ENCODE data around the gene RIPK1.
"Not testable (repeated sequence)": the region's sequence is repeated elsewhere in the genome, so short reads cannot be mapped to it uniquely, and the experiment has no call there.

RIPK1 gene

DNA sequence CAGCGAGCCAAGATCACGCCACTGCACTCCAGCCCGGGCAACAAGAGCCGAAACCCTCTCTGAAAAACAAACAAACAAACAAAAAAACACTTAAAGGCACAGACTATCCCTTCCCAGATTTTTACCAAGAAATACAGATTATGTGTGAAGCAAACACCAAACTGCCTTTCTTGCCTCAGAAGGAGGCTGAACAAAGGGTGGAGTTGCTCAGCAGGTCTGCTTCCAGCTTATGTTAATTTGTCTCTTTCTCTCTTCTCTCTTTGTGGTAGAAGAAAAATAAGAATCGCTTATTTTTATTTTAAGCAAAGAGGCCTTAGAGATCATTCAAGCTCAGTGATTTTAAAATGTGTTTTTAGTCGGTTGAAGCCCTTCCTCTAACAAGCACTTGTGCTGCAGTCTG, 74.9 kb downstream of the RIPK1 start:
- in situ Hi-C loops (cut with HindIII; ENCODE audit: low pct_ligation_motif_present, low sequenced_read_pairs), result no loop called here
- peaks cover 5% of the 10 kb centered on the region for H3K36me3 ChIP-seq (replicated peaks)

GRCh38 chr6:3144571-3144970, 76.3 kb downstream of the RIPK1 start:
- Histone ChIP-seq H3K27me3 (replicated peaks) (no peaks in the 10 kb centered on the region), H3K36me3 (replicated peaks) (peaks cover 5% of the 10 kb centered on the region), H3K4me3 (ENCODE audit: low read depth, low read length) (no peak overlapping the region), H3K27ac (no peak overlapping the region)
- in situ Hi-C loops (cut with HindIII; ENCODE audit: low pct_ligation_motif_present, low sequenced_read_pairs), result no loop called here
- no peak for DNase-seq
- TF ChIP-seq, protein P1, sequence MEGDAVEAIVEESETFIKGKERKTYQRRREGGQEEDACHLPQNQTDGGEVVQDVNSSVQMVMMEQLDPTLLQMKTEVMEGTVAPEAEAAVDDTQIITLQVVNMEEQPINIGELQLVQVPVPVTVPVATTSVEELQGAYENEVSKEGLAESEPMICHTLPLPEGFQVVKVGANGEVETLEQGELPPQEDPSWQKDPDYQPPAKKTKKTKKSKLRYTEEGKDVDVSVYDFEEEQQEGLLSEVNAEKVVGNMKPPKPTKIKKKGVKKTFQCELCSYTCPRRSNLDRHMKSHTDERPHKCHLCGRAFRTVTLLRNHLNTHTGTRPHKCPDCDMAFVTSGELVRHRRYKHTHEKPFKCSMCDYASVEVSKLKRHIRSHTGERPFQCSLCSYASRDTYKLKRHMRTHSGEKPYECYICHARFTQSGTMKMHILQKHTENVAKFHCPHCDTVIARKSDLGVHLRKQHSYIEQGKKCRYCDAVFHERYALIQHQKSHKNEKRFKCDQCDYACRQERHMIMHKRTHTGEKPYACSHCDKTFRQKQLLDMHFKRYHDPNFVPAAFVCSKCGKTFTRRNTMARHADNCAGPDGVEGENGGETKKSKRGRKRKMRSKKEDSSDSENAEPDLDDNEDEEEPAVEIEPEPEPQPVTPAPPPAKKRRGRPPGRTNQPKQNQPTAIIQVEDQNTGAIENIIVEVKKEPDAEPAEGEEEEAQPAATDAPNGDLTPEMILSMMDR (IDR thresholded peaks at IDR 0.05; ENCODE audit: low read depth, low read length, missing control alignments), result no peak

More for the DNA sequence above, 74.9 kb downstream of the RIPK1 start:
- DNase-seq, result no peak
- H3K27me3 ChIP-seq (replicated peaks), result no peaks in the 10 kb centered on the region
- H3K4me3 ChIP-seq (ENCODE audit: low read depth, low read length), result no peak overlapping the region
- TF ChIP-seq, protein P1 (IDR thresholded peaks at IDR 0.05; ENCODE audit: low read depth, low read length, missing control alignments), result no peak
- no peak overlapping the region for H3K27ac ChIP-seq

- H3K4me3 ChIP-seq (ENCODE audit: low read depth, low read length), result no peak overlapping the region
- H3K36me3 ChIP-seq (replicated peaks), result peaks cover 15% of the 10 kb centered on the region
- TF ChIP-seq, protein P1 (IDR thresholded peaks at IDR 0.05; ENCODE audit: low read depth, low read length, missing control alignments), result peak; percentile 29
- no peak overlapping the region for H3K27ac ChIP-seq
- in situ Hi-C loops (cut with HindIII; ENCODE audit: low pct_ligation_motif_present, low sequenced_read_pairs), result no loop called here
- H3K27me3 ChIP-seq (replicated peaks), result no peaks in the 10 kb centered on the region
- no peak for DNase-seq
Measured at GRCh38 chr6:3147914-3148757, 79.8 kb downstream of the RIPK1 start.

DNA sequence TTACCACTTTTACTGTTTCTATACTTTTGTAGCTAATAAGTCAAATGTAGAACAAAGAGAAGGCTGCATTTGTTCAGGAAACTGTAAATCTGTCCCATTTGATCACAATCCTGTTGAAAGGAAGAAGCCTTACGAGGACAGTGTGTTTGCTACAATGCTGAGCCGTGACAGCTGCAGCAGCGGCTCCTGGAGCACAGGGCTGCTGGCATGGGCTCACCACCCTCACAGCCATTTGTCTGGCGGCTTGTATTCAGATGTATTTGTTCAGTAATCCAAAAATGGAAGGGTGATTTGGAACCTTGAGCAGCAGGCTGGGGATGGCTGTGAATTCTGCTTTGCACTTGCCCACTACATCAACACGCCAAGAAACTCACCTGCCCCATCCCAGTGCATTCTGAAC, 83.4 kb downstream of the RIPK1 start:
- TF ChIP-seq, protein P1 (IDR thresholded peaks at IDR 0.05; ENCODE audit: low read depth, low read length, missing control alignments), result no peak
- Histone ChIP-seq H3K27me3 (replicated peaks) (no peaks in the 10 kb centered on the region), H3K36me3 (replicated peaks) (peaks cover 33% of the 10 kb centered on the region)

DNA sequence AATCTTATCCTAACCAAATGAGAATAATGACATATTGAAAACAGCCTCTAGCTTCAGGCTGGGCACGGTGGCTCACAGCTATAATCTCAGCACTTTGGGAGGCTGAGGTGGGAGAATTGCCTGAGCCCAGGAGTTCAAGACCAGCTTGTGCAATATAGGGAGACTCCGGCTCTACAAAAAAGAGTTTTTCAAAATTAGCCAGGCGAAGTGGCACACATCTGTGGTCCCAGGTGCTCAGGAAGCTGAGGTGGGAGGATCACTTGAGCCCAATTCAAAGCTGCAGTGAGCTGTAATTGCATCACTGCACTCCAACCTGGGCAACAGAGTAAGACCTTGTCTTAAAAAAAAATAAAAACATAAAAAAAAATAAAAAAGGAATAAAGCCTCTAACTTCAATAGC, 84.4 kb downstream of the RIPK1 start:
- no peak for DNase-seq
- in situ Hi-C loops (cut with HindIII; ENCODE audit: low pct_ligation_motif_present, low sequenced_read_pairs), result no loop called here
- Histone ChIP-seq H3K27me3 (replicated peaks) (no peaks in the 10 kb centered on the region), H3K4me3 (ENCODE audit: low read depth, low read length) (no peak overlapping the region), H3K36me3 (replicated peaks) (peaks cover 32% of the 10 kb centered on the region), H3K27ac (no peak overlapping the region)
- TF ChIP-seq, protein P1 (IDR thresholded peaks at IDR 0.05; ENCODE audit: low read depth, low read length, missing control alignments), result no peak

More for the DNA sequence above, 83.4 kb downstream of the RIPK1 start:
- in situ Hi-C loops (cut with HindIII; ENCODE audit: low pct_ligation_motif_present, low sequenced_read_pairs), result no loop called here
- H3K4me3 ChIP-seq (ENCODE audit: low read depth, low read length), result no peak overlapping the region
- H3K27ac ChIP-seq, result no peak overlapping the region
- DNase-seq, result no peak

- H3K36me3 ChIP-seq (replicated peaks), result peaks cover 27% of the 10 kb centered on the region
- H3K27ac ChIP-seq; H3K27me3 ChIP-seq (replicated peaks); in situ Hi-C loops (cut with HindIII; ENCODE audit: low pct_ligation_motif_present, low sequenced_read_pairs); DNase-seq; H3K4me3 ChIP-seq (ENCODE audit: low read depth, low read length): not testable (repeated sequence)
Measured at GRCh38 chr6:3155416-3155815, 87.1 kb downstream of the RIPK1 start.

Measured in brain microvascular endothelial cell (primary cell).